ENCODE results near the gene MPV17. TPM values are rescaled to one million over a fixed set of nuclear protein-coding genes. Genes with fewer than 3 reads are reported as not detected.

Gene MPV17
- total RNA-seq, 1 experiment from 2014 or later, result 50.6 TPM

DNA sequence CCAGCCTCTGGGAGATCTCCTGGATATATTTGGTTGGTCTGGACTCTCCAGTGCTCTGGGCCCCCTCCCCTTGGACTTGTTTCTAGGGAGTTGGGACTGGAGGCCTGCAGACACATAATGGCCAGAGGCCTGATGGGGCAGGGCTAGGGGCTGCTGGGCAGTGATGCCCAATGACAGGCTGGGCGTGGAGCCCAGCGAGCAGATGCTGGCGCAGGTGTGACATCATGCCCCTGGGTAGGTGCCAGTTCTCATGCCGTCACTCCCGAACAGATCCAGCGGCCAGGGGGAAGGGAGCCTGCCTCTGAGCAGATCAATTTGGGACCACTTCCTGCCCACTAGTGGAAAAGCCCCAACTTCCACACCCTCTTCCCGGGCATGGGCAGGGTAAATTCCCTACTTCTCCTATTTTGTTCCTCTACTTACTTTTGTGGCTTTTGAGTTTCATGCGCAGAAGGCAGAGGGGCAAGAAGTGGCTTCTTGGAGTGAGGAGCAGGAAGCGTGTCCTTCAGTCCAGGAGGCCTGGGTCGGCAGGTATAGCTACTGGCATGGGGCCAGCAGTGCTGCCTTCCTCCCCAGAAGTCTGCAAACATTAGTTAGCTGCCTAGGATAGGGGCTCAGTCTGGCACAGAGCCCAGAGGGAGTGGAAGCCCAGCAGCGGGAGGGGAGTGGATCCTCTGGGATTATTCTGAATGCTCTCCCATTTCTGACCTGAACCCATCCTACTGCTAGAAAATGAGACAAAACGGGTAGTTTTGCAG, 6.1 kb downstream of the MPV17 start:
- no peaks in the 10 kb centered on the region for H3K9me3 ChIP-seq
- ChIA-PET POLR2A (interaction anchor here (0.5 kb wide), 1 partner anchor 36 kb away, joined by 3 read pairs; no protein-coding TSS in a partner anchor), CTCF (no interaction called here)
- H3K36me3 ChIP-seq (ENCODE audit: control insufficient read depth, insufficient read depth, low read length), result no peaks in the 10 kb centered on the region
- Mint-ChIP-seq H3K36me3 (ENCODE audit: insufficient read depth, unreplicated experiment) (peaks cover 11% of the 10 kb centered on the region), H3K27ac (ENCODE audit: unreplicated experiment) (no peak overlapping the region), H3K4me1 (ENCODE audit: low read depth, unreplicated experiment) (peaks cover 24% of the 10 kb centered on the region), H3K4me3 (ENCODE audit: unreplicated experiment) (no peak overlapping the region), H3K27me3 (ENCODE audit: insufficient read depth, unreplicated experiment) (no peaks in the 10 kb centered on the region), H3K9me3 (ENCODE audit: unreplicated experiment) (no peaks in the 10 kb centered on the region)
- TF ChIP-seq, protein P1, sequence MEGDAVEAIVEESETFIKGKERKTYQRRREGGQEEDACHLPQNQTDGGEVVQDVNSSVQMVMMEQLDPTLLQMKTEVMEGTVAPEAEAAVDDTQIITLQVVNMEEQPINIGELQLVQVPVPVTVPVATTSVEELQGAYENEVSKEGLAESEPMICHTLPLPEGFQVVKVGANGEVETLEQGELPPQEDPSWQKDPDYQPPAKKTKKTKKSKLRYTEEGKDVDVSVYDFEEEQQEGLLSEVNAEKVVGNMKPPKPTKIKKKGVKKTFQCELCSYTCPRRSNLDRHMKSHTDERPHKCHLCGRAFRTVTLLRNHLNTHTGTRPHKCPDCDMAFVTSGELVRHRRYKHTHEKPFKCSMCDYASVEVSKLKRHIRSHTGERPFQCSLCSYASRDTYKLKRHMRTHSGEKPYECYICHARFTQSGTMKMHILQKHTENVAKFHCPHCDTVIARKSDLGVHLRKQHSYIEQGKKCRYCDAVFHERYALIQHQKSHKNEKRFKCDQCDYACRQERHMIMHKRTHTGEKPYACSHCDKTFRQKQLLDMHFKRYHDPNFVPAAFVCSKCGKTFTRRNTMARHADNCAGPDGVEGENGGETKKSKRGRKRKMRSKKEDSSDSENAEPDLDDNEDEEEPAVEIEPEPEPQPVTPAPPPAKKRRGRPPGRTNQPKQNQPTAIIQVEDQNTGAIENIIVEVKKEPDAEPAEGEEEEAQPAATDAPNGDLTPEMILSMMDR (IDR thresholded peaks at IDR 0.05; ENCODE audit: insufficient read depth in 1 of 2, low read depth in 1 of 2, low read length in 1 of 2, severe bottlenecking in 1 of 2, unreplicated experiment in 1 of 2), result no peak
- intact Hi-C loops (cut with micrococcal nuclease; ENCODE audit: unreplicated experiment), result no loop called here
- BruUV-seq (replicated peaks), result no TSS peak
- H3K4me3 ChIP-seq (ENCODE audit: low read depth, low read length), result no peak overlapping the region
- no peaks in the 10 kb centered on the region; the same call in 1 of the 2 replicates for H3K27me3 ChIP-seq (replicated peaks; ENCODE audit: control insufficient read depth, insufficient read depth, low read length)
- peaks cover 26% of the 10 kb centered on the region for H3K4me1 ChIP-seq
- DNase-seq, result no peak

DNA sequence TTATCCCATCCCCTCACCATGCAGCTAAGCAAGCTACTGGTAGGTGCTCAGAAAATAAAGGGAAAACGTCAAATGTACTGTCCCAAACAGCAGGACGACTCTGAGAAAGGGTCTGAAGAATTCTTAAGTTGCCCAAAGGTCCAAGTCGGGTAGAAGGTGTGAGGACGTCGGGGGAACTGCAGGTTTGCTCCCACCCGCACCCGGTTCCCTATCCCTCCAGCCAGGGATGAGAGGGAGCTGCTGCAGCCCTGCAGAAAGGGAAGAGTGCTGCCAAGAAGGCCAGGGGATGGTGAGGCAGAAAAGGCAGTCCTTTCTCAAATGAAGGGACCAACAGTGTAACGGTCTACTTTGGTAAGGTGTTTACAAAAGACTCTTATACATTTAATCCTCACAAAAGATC, 7.8 kb downstream of the MPV17 start:
- no peak for DNase-seq
- Mint-ChIP-seq H3K4me3 (ENCODE audit: unreplicated experiment) (no peak overlapping the region), H3K27me3 (ENCODE audit: insufficient read depth, unreplicated experiment) (no peaks in the 10 kb centered on the region), H3K27ac (ENCODE audit: unreplicated experiment) (no peak overlapping the region), H3K9me3 (ENCODE audit: unreplicated experiment) (no peaks in the 10 kb centered on the region), H3K36me3 (ENCODE audit: insufficient read depth, unreplicated experiment) (no peaks in the 10 kb centered on the region), H3K4me1 (ENCODE audit: low read depth, unreplicated experiment) (peaks cover 11% of the 10 kb centered on the region)
- intact Hi-C loops (cut with micrococcal nuclease; ENCODE audit: unreplicated experiment), result no loop called here
- TF ChIP-seq, protein P1 (IDR thresholded peaks at IDR 0.05; ENCODE audit: insufficient read depth in 1 of 2, low read depth in 1 of 2, low read length in 1 of 2, severe bottlenecking in 1 of 2, unreplicated experiment in 1 of 2), result no peak
- H3K4me1 ChIP-seq, result peaks cover 16% of the 10 kb centered on the region
- CTCF ChIA-PET, result no interaction called here
- H3K36me3 ChIP-seq (ENCODE audit: control insufficient read depth, insufficient read depth, low read length), result no peaks in the 10 kb centered on the region
- H3K9me3 ChIP-seq, result no peaks in the 10 kb centered on the region
- H3K27me3 ChIP-seq (replicated peaks; ENCODE audit: control insufficient read depth, insufficient read depth, low read length), result no peaks in the 10 kb centered on the region; the same call in 1 of the 2 replicates
- no peak overlapping the region for H3K4me3 ChIP-seq (ENCODE audit: low read depth, low read length)
- BruUV-seq (replicated peaks), result no TSS peak
- POLR2A ChIA-PET, result no interaction called here

DNA sequence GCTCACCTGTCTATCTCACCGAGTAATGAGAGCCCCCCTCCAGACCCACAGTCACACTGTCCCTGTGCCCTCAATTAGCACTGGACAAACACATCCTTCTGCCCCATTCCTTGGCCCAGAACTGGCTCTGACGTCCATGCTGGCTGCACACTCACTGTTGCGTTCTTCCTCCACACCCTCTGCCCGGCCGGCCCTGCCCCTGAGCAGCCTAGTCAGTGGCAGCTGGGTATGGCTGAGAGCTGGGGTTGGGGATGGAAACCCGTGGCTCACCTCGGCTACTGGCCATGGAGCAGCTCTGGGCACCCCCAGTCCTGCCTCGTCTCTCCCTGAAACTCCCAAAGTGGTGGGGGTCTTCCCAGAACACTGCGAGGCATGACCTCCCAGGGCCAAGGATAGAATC, 8.2 kb downstream of the MPV17 start:
- BruUV-seq (replicated peaks), result no TSS peak
- CTCF ChIA-PET, result no interaction called here
- no peak overlapping the region for H3K27ac Mint-ChIP-seq (ENCODE audit: unreplicated experiment)

More for the DNA sequence above, 8.2 kb downstream of the MPV17 start:
- no peak overlapping the region for H3K4me3 ChIP-seq (ENCODE audit: low read depth, low read length)
- Mint-ChIP-seq H3K9me3 (ENCODE audit: unreplicated experiment) (no peaks in the 10 kb centered on the region), H3K4me3 (ENCODE audit: unreplicated experiment) (no peak overlapping the region), H3K27me3 (ENCODE audit: insufficient read depth, unreplicated experiment) (no peaks in the 10 kb centered on the region), H3K4me1 (ENCODE audit: low read depth, unreplicated experiment) (peaks cover 11% of the 10 kb centered on the region), H3K36me3 (ENCODE audit: insufficient read depth, unreplicated experiment) (peaks cover 4% of the 10 kb centered on the region)
- H3K4me1 ChIP-seq, result peaks cover 16% of the 10 kb centered on the region
- TF ChIP-seq, protein P1 (IDR thresholded peaks at IDR 0.05; ENCODE audit: insufficient read depth in 1 of 2, low read depth in 1 of 2, low read length in 1 of 2, severe bottlenecking in 1 of 2, unreplicated experiment in 1 of 2), result no peak
- H3K9me3 ChIP-seq, result no peaks in the 10 kb centered on the region
- H3K27me3 ChIP-seq (replicated peaks; ENCODE audit: control insufficient read depth, insufficient read depth, low read length), result no peaks in the 10 kb centered on the region; the same call in 1 of the 2 replicates
- DNase-seq, result no peak
- intact Hi-C loops (cut with micrococcal nuclease; ENCODE audit: unreplicated experiment), result no loop called here
- POLR2A ChIA-PET, result no interaction called here
- H3K36me3 ChIP-seq (ENCODE audit: control insufficient read depth, insufficient read depth, low read length), result no peaks in the 10 kb centered on the region
